Parathyroid adenoma (tissue), 2 donors: Measurements from ENCODE around the gene MBP.

Experiments
- H2AFZ ChIP-seq: fragments of 300-600 bp; sonication (generic); one replicate; pipeline ENCODE4 v1.7.0; 2017; ENCODE audit warnings: antibody characterized with exemption, mild to moderate bottlenecking
- H3K27ac ChIP-seq: fragments of 300-600 bp; sonication (generic); one replicate; pipeline ENCODE4 v1.7.0; 2017
- H3K27me3 ChIP-seq: fragments of 300-600 bp; sonication (generic); one replicate; pipeline ENCODE4 v1.7.0; 2017; ENCODE audit warnings: low read length; ENCODE audit not compliant: control insufficient read depth, insufficient read depth
- H3K36me3 ChIP-seq: fragments of 300-600 bp; sonication (generic); one replicate; pipeline ENCODE4 v1.7.0; 2017; ENCODE audit warnings: low read length; ENCODE audit not compliant: control insufficient read depth, insufficient read depth
- H3K4me1 ChIP-seq: fragments of 300-600 bp; sonication (generic); one replicate; pipeline ENCODE4 v1.7.0; 2017; ENCODE audit warnings: control low read depth
- H3K4me2 ChIP-seq: fragments of 300-600 bp; sonication (generic); one replicate; pipeline ENCODE4 v1.7.0; 2017; ENCODE audit warnings: low read length
- H3K4me3 ChIP-seq: fragments of 300-600 bp; sonication (generic); one replicate; pipeline ENCODE4 v1.7.0; 2017; ENCODE audit warnings: low read depth, low read length
- H3K79me2 ChIP-seq: fragments of 300-600 bp; sonication (generic); one replicate; pipeline ENCODE4 v1.7.0; 2017; ENCODE audit warnings: control low read depth
- H3K9ac ChIP-seq: fragments of 300-600 bp; sonication (generic); one replicate; pipeline ENCODE4 v1.7.0; 2017; ENCODE audit warnings: mild to moderate bottlenecking
- H3K9me3 ChIP-seq: fragments of 300-600 bp; sonication (generic); one replicate; pipeline ENCODE4 v1.7.0; 2017; ENCODE audit warnings: low read length; ENCODE audit not compliant: control insufficient read depth
- CTCF ChIP-seq: fragments of 300-600 bp; sonication (generic); IDR thresholded peaks from one replicate; pipeline ENCODE4 v1.7.0; 2017; ENCODE audit warnings: antibody characterized with exemption, mild to moderate bottlenecking
- donor health status: primary hyperparathyroidism.

The MBP gene

DNA sequence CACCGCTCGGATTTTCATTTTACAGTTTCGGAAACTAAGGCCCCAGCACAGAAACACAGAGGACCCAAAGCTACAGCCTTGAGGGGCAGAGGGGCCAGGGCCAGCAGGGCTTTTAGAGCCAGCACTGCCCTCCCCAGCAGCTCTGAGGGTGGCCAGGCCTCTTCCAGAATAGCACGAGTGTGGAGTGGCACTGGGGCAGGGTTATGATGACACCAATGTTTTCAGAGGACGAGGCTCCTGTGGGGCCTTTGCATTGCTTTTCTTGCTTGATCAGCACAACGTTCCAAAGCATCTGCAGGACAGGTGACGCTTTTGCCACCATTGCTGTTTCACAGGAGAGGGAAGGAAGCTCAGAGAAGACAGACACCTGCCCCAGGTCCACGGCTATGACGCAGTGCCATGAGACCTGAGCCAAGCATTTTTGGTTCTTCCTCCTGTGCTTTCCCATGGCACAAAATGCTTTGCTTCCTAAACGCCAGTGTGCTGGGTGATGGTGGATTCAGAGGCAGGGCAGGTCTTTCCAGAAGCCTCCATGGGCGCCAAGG, 126.9 kb downstream of the MBP start:
- no peak overlapping the region for H2AFZ ChIP-seq
- H3K27ac ChIP-seq, result no peak overlapping the region
- TF ChIP-seq CTCF, result no peak
- H3K4me3 ChIP-seq, result no peak overlapping the region
- H3K36me3 ChIP-seq, result no peaks in the 10 kb centered on the region
- H3K4me1 ChIP-seq, result peaks cover 9% of the 10 kb centered on the region
- no peaks in the 10 kb centered on the region for H3K9me3 ChIP-seq
- H3K4me2 ChIP-seq, result no peak overlapping the region
- peaks cover 14% of the 10 kb centered on the region for H3K79me2 ChIP-seq
- H3K27me3 ChIP-seq, result no peaks in the 10 kb centered on the region
- no peak overlapping the region for H3K9ac ChIP-seq

- H3K27ac ChIP-seq, result no peak overlapping the region
- peaks cover 4% of the 10 kb centered on the region for H3K79me2 ChIP-seq
- H3K4me1 ChIP-seq, result peaks cover 4% of the 10 kb centered on the region
Observed at GRCh38 chr18:77004555-77005380, 127.8 kb downstream of the MBP start.

DNA sequence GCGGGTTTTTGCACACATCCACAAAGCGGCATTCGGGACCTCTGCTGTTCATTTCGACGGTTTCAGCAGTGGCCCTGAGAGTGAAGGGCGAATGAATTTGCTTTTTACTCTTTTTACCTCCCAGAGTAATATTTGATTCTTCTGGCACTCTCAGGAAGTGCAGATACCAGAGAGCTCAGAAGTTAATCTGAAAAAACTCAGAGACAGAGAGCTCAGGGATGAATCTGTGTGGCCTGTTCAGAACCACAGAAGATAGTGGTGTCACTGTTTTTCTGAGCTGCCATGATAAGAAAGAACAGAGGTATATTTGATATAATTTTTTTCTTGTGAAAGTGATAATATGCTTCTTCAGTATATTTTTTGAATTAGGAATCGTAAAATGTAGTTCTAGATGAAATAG, 129.3 kb downstream of the MBP start:
- H3K27ac ChIP-seq, result no peak overlapping the region
- no peaks in the 10 kb centered on the region for H3K79me2 ChIP-seq
- H3K27me3 ChIP-seq, result no peaks in the 10 kb centered on the region
- no peaks in the 10 kb centered on the region for H3K36me3 ChIP-seq
- no peak overlapping the region for H3K4me2 ChIP-seq
- TF ChIP-seq CTCF, result no peak
- no peak overlapping the region for H3K4me3 ChIP-seq
- H3K9me3 ChIP-seq, result no peaks in the 10 kb centered on the region
- peaks cover 4% of the 10 kb centered on the region for H3K4me1 ChIP-seq
- H2AFZ ChIP-seq, result no peak overlapping the region
- H3K9ac ChIP-seq, result no peak overlapping the region

More at GRCh38 chr18:77004555-77005380, 127.8 kb downstream of the MBP start:
- Histone ChIP-seq H3K9ac (no peak overlapping the region), H2AFZ (no peak overlapping the region), H3K4me3 (no peak overlapping the region), H3K4me2 (no peak overlapping the region), H3K9me3 (no peaks in the 10 kb centered on the region), H3K36me3 (no peaks in the 10 kb centered on the region), H3K27me3 (no peaks in the 10 kb centered on the region)
- TF ChIP-seq CTCF, result no peak

DNA sequence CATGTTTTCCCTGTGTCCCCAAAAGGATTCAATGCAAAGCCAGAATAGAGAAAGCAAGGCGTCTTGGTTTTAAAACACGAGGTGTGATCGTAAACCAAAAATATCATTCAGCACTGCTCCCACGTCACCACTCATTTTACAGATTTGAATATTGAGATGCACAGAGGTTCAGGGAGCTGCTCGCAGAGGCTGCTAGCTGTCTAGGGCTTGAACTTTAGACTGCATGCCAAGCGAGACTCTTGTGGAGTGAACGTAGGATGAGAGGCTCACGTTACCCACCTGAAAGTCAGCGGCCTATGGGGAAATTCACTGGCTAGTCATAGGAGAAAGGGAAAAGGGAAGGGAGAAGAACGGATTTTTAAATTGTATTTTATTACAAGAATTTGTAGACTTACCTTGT, 130.1 kb downstream of the MBP start:
- H3K27ac ChIP-seq, result no peak overlapping the region
- H3K4me3 ChIP-seq, result no peak overlapping the region
- H3K4me2 ChIP-seq, result no peak overlapping the region
- TF ChIP-seq CTCF, result no peak
- H3K27me3 ChIP-seq, result no peaks in the 10 kb centered on the region
- no peaks in the 10 kb centered on the region for H3K36me3 ChIP-seq
- H3K9ac ChIP-seq, result no peak overlapping the region
- no peaks in the 10 kb centered on the region for H3K79me2 ChIP-seq
- H3K9me3 ChIP-seq, result no peaks in the 10 kb centered on the region
- no peak overlapping the region for H2AFZ ChIP-seq
- H3K4me1 ChIP-seq, result peaks cover 4% of the 10 kb centered on the region
